Cerebellar nuclear complex (tissue), 1 donor: ENCODE results near the gene ELMO3.

Experiments
- DNase-seq, 2 experiments: peaks; one replicate each; lab custom pipeline; 2025; lab: John Stamatoyannopoulos, UW

ELMO3 gene

DNA sequence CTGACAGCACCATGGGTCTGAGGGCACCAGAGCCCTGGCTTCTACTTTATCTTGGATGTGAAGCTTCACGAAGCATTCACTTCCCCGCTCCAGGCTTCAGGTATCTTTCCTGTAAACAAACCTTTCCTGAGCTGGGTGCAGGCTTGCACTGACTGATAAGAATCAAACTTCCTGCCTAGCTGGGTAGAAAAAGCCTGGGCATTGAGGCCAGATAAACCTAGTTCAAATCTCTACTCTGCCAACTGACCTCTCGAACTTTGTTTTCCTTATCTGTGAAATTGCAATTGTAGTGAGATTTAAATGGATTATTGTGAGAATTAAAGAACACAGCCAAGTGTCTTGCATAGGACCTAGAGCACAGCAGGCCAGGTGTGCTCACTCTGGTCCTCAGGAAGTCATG, 25.1 kb downstream of the ELMO3 start:
- DNase-seq, result no peak

DNA sequence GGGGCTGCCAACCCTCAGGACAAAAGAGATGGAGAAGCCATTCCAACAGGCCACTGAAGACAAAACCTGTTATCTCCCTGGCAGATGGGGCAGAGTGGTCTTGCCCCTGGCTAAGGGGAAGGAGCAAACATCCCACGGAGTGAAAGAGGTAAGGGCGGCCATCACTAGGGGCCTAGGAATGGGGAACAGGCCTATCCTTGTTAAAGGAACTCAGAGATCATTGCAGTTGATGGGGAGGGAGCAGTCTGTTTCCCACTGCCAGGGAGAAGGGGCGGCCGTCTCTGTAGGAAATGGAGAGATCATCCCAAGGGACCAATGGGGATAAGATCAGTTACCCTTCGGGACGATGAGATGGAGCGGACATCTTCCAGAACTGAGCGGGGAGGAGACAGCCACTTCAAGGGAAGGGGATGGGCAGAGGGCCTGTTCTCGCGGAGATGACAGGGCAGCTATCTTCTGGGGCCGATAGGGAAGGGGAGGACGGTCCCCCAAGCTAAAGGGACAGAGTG, 27.4 kb downstream of the ELMO3 start:
- no peak for DNase-seq

DNA sequence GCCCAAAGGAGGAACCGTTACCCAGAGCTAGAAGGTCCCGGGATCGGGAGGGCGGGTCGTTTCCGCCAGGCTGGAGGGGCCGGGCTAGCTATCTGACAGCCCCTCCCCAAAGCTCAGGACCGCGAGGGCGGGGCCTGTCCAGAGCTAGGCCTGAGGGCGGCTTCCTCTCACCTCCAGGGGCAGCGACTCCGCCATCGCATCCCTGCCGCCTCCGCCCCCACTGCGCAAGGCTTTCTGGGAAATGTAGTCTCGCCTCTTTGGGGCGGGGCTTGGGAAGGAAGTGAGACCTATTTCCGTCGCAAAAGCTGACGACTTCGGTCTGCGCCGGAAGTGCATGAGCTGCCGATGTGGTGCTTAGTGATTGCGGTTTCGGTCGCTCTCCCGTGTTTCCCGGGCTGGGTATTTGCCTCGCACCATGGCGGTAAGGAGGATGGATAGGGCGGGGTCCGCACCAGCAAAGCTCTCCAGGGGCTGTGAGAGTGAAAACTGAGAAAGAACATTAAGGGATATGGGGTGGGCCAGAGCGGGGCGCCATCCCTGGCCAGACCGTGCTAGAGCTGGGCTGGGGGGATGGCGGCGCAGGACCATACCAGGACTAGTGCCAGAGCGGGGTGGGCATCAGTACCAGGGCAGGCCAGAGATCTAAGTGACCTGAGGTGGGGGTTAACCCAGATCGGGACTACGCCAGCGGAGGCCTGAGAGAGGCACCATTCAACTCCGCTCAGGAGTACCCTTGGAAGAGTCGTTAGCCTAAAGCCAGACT, 28.1 kb downstream of the ELMO3 start, which contains the start of gene TMEM208:
Gene TMEM208, plus strand, starts transcription at position 327 of the 763 bp plus-strand sequence. Its CDS starts 89 bp downstream, at position 416.
- DNase-seq, result peak; percentile 85 to 87

DNA sequence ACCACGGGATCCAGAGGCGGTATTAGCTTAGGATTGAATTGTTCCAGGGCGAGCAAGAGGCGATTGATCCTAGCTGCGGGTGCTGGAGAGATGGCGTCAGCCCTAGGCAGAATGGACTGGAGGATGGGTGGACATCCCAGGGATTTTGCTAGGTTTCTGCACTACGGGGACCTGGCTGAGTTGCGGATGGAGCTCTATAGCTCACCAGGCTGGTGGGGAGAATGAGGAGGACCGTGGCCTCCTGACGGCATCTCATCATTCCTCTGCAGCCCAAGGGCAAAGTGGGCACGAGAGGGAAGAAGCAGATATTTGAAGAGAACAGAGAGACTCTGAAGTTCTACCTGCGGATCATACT, 28.6 kb downstream of the ELMO3 start:
- no peak for DNase-seq

DNA sequence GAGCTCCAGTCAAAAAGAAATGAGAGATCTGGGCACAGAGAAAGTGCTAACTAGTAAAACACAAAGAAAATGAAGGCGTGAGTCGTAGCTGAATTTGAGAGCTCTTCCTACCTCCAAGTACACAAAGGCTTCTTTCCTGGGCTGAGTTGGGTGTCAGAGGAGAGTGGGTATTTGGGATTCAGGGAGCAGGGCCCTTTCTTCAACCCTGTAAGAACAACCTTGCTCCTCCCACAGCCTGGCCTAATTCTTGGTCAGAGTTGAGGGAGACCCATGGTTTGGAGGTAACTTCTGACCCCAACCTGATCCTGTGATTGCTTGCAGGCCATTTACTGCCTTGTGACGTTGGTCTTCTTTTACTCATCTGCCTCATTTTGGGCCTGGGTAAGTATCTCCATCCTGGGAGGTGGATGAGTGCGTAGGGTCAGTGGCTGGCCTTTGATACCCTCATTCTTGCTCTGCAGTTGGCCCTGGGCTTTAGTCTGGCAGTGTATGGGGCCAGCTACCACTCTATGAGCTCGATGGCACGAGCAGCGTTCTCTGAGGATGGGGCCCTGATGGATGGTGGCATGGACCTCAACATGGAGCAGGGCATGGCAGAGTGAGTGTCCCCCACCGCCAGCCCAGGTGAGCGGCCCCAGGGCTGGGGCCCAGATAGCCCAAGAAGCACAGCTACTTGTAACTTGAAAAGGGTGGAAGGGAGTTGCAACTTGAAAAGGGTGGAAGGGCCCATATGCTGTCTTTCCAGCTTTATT, 29.3 kb downstream of the ELMO3 start:
- DNase-seq, result no peak

DNA sequence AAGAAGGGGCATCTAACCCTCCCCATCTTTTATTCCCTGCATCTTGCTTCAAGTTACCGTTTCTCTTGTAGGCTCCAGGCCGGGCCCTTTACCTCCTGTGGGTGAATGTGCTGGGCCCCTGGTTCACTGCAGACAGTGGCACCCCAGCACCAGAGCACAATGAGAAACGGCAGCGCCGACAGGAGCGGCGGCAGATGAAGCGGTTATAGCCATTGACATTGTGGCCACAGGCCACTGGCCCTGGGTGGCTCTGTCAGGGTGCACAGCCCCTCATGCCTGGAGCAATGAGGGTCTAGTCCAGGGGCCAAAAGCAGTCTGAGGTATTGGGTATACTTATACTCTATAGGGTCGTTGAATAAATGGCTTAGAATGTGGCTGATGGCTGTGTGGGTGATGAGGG, 30.0 kb downstream of the ELMO3 start:
- no peak for DNase-seq

DNA sequence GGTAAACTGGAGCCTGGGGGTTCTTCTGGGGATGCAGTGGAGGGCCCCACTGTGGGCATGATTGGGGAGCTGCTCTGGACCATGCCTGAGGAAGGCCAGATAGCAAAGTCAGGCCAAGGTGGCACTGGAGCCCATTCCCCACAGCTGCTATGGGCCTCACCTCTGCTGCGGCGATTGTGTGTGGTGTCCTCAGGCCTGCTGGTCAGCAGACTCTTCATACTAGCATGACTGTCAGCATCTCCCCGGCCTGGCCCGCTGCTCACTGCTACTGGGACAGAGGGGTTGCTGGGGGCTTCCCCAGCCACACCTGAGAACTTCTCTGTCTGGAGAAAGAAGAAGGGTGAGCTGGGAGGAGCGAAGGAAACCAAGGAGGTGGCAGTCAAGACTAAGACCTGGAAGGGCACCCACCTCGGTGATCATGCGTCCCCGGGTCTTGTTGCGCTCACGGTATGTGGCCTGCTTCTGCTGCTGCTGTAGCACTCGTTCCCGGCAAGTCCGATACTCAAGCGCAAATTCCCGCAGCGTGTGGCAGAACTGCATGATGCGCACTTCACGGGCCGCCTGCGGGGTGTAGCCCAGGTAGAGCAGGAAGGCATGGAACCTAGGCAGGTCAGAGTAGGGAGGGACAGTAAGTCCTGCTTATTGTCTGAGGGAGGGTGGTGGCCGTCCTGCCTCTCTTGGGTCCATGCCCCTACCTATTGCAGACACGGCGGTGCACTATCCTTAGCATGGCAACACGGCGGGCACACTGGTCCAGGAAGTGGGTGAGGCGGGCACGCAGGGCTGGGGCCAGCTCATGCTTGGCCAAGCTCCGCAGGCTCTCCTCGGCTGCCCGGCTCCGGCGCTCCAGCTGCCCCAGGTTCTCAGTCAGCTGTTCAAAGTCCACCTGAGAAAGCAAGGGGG, 31.2 kb downstream of the ELMO3 start:
- DNase-seq, result no peak

DNA sequence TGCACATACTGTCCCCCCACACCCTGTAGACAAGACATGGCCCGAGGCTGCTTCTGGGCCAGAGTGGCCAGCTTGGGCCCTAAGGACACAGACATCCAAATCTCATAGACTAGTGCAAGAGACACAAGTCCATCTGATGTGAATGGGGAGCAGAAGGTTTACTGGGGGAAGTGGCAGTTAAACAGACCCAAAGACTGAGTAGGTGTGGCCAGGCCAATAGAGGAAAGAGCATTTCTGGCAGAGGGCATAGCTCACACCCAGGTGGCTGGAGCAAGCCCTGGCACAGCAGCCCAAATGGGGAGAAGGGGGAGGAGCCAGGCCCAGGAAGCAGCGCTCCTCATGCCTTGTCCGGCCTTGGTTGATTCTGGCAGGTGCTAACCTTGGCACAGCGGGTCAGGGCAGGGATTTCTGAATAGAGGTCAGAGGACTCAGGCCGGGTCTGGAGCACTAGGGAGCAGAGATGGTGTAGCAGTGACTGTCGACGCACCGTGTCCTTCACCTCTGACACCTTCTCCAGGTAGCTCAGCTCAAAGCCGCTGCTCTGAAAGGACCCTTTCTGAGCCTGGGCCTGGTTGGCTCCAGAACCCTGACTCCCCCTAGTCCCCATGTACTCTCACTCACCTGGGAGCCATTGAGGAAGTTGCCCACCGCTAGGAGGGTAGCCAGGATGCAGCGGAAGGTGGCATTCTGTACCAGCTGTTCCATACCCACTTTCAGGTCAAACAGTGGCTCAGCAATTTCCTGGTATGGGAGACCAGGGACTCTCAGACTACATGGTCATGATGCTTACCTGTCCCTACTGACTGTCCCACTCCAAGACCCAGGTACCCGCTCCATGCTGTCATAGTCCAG, 32.1 kb downstream of the ELMO3 start:
- DNase-seq, result no peak

DNA sequence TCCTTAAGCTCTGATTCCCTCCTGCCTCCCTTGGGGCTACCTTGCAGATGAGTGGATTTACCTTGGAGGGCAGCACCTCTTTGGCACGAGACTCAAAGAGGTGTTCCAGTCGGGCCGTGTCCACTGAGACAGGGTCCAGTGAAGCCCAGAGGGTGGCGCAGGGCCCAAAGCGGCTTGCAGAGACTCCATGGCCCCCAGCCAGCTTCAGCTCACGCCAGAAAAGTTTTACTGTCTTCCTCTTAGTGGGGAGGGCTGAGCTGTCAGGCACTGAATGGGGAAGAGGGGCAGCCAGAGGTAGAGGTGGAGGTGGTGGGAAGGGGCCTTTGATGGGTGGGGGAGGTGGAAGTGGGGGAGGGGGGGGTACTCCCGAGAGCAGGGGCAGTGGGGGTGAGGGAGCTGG, 34.7 kb downstream of the ELMO3 start:
- no peak for DNase-seq

DNA sequence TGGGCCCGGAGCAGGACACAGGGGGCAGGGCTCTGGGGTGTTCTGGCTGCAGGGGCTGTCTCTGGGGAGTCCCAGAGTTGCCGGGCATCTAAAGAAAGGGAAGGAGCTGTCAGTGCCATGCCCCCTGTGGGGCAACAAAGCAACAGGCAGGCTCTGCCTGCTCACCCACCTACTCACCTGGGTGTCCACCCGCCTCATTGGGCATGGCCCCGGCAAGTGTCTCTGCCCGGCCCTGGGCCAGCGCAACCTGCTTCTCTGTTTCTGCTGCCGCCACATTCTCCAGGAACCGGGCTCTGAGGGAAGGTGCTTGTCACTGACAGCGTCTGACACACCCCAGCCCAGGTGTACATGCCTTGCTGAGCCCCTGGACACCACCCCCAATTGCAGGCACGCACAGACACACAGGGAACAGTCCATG, 35.3 kb downstream of the ELMO3 start:
- no peak for DNase-seq

DNA sequence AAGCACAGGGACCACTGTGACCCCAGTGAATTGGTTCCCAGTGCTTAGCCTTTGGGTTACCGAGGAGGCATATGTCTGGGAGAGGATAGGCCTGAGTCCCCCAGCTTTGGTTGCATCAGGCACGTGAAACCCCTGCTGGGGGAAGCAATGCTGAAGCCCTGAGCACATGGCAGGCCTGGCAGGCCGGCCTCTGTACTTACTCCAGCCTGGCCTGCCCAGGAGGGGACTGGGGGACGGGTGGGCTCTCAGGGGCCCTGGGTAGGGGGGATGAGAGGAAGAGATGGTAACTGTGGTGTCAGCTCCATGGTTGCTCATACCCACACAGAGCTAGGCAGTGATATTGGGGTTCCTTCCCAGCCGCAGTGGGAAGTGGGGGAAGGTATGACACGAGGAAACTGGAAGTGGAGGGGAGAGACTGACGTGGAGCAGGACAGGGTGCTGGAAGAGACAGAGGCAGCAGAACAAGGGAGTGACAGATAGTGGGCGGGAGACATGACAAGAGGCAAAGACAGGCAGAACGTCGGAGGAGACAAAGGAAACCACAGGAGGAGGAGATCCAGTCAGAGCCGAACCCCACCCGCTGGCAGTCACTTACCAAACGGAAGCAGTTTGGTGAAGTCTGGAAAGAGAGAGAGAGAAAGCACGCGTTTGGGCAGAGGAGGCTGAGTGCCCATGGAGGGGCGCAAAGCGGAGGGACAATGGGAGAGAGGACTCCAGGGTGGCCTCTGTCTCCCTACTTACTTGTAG, 37.1 kb downstream of the ELMO3 start:
- no peak for DNase-seq

DNA sequence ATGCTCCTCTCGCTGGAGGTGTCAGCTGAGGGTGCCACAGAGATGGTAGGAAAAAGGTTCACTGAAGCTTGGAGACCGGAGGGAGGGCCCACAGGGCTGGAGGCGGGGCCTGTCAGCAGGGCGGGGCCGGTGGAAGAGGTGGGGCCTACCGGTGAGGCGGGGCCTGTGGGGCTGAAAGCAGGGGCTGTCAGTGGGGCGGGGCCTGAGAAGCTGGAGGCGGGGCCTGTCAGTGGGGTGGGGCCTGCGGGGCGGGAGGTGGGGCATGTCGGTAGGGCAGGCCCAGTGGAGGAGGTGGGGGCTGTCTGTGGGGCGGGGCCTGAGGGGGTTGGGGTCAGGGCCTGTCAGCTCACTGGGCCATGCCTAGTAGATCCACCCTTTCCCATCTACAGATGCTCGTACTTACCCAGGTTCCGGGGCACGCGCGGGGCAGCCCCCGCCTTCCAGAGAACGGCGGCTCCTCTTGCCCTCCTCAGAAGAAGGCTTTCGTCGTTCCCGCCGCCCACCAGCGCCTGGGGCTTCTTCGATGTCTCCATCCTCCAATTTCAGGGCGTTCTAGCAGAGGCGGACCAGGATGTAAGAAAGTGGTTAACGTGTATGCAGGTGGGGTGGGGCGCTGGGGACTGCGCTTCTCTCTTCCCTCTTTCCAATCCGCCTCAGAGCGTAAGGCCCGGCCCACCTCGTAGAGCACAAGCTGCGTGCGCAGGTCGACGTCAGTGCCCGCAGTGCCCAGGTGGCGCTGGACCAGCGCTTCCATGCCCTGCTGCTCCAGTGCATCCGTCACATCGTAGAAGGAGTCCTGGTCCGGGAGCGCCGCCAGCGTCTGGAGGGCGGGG, 37.8 kb downstream of the ELMO3 start:
- DNase-seq, result no peak

DNA sequence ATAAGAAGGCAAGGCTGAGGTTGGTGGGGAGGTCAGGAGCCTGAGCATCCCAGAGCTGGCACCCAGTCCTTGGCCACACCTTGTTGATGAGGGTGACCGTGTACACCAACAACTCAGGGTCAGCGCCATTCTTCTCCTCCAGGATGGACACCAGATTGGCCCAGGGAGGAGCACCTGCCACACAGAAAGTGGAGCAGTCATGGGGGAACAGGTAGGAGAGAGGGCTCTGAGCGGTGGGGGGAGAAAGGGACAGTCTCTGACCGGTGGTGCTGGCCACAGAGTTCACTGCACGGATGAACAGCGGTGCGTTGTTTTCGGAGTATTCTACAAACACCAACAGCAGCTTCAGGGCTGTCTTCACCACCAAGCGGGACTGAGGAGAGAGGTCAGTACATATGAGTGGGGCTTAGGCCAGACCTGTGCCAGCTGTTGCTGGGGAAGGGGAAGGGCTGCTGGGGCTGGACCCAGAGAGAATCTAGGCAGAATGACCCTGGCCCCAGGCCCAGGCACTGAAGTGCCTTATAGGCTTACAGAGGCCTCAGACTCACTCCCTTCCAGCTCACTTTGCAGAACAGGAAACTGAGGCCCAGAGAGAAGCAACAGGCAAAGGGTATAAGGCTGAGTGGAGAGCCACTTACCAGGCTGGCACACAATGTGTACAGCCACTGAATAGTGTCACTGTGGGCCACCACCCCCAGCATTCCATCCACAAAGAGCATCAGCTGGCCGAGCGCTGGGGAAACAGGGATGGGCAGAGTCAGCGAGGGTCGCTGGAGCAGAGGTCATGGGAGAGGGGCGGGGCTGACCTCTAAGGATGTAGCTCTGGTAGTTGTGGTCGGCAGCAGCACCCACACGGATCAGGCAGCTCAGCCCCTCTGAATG, 38.7 kb downstream of the ELMO3 start:
- DNase-seq, result no peak

DNA sequence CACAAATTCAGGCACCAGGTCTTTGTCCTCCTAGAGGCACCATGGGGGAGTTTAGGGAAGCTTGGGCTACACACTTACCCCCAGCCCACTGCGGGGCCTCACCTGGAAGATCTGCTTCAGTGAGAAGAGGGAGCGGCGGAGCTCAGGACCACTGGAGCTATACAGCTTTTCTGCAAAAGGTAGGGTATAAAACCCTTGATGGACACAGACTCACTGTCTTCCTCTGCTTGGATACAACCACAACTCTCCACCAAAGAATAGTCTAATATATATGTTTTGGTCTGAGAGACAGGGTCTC, 39.3 kb downstream of the ELMO3 start:
- no peak for DNase-seq

DNA sequence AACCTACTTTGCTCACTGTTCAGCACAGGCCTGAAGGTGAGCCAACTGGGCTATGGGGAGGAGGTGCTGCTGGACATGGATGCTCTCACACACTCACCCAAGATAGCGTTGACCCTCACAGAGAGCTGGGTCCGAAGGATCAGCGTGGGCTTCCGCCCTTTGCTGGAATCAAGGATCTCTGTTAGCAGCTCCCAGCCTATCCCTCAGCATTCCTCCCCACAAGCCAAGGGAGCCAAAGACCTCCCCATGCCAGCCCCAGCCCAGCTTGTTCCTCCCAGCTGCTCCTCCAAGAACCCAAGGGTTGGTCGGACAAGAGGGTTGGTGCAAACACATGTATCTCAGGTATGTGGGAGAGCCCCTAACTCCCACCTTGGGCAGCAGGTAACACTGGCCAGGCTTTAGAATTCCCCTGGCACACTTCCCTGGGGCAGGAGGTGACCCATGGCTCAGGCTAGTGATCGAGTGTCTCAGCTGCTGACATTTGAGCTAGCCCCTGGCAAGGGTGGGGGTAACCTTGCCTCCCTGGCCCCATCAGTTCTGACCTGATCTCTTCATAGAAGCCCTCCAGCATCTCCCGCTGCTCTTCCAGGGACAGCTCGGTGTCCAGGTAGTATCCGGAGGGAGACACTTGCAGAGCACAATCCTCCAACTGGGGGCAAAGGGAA, 40.0 kb downstream of the ELMO3 start:
- DNase-seq, result no peak

DNA sequence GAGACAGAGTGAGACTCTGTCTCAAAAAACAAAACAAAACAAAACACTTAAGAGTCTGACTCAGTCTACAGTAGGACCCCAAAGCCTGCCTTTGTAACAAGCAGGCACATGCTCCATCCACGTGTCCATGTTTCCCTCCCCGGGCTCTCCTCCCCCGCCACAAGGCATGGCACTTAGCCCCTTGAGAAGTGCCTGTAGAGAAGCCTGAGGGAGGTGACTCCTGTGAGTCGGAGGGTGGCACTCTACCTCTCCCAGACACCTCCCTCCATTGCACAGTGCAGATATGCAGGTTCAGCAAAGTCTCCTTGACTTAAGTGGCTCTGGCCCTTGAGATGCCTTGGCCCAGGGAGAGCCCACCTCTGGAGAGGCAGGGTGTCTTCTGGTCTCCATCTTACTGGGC, 41.6 kb downstream of the ELMO3 start:
- no peak for DNase-seq

DNA sequence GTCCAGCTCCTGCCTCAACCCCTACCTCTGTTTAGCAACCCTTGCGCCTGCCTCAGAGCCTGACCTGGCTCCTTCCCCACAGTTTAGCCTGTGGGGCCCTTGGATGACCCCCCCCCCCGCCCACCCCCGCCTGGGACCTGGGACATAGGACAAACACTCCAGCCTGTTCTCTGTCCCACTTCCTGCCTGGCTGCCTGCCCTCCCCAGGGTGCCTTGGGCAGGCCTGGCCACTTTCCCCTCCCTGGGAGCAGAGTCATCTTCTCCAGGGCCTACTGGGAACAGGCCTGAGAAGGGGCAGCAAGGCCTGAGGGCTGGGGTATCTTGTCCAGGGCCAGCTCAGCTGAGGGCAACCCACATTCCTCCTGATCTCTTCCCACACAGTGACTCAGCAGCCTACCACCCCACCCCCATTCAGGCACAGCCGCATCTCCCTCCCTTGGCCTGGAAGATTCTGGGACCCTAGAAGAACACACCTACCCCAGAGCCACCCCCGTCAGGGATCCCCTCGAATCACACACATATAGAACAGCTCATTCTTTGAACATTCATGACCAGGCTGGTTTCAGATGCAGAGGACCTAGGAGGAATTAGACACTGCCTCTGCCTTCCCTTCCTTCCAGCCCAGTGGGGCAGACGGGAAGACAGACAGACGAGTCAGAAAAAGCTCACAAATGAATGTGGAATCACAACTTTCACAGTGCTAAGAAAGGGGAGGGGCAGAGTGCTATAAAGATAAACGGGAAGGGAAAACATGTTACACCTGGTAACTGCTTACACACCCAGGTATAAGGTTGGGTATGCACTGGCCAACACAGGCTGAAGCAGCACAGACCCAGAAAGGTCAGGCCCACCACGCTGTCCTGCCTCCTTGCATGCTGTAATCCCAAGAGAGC, 42.3 kb downstream of the ELMO3 start:
- DNase-seq, result no peak
